Liver (tissue), 2 donors: ENCODE data around the gene TADA3.

Source experiments
- JUND ChIP-seq, 2 donors: IDR thresholded peaks; 2 replicates each; pipeline ENCODE4 v1.6.1; 2016; ENCODE audit warnings: antibody characterized with exemption in 2 of 2
- YY1 ChIP-seq: IDR thresholded peaks from 2 replicates; pipeline ENCODE4 v1.6.1; 2016; ENCODE audit warnings: antibody characterized with exemption, mild to moderate bottlenecking
- donor health status: healthy.

DNA sequence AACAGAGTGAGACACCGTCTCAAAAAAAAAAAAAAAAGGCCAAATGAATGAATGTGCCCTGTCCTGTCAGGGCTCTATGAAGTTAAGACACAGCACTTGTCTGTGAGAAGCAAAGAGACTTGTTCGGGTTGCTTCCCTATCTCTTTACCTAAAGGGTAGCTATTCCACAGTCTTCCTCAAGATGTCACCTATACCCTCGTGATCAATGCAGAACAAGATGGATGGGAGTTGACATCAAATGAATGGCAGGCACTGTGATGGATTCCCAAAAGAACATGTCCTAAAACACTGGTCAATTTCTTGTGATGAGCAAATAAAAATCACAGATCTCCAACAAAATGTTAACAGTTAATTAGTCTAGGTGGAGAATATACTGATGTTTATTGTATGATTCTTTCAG, 9.5 kb downstream of the TADA3 start:
- TF ChIP-seq YY1 (no peak), JUND (IDR thresholded peaks at IDR 0.05) (no peak)
